Spinal cord (tissue), 10 donors: ENCODE data around the gene TNFAIP8. TPM values are rescaled to one million over a fixed set of nuclear protein-coding genes. Genes with fewer than 3 reads are reported as not detected.
A peak's percentile ranks its signal among the peaks of the same experiment; 100 is the strongest.

Source experiments
- DNase-seq, 6 donors: peaks; one replicate each; pipeline versions ENCODE4 v3.0.0 to v3.0.0-alpha.2; 2013 to 2015; ENCODE audit warnings: low spot score in 6 of 6, low read depth in 4 of 6
- H3K27ac ChIP-seq: one replicate; pipeline ENCODE4 v1.5.1; 2013; ENCODE audit warnings: low read depth, low read length, control low read depth
- H3K27me3 ChIP-seq: one replicate; pipeline ENCODE4 v1.6.1; 2013; ENCODE audit warnings: low read length; ENCODE audit not compliant: control insufficient read depth, insufficient read depth
- H3K36me3 ChIP-seq: one replicate; pipeline ENCODE4 v1.6.1; 2013; ENCODE audit warnings: low read length; ENCODE audit not compliant: control insufficient read depth, insufficient read depth
- H3K4me1 ChIP-seq: one replicate; pipeline ENCODE4 v1.6.1; 2013; ENCODE audit warnings: low read length; ENCODE audit not compliant: control insufficient read depth, insufficient read depth
- H3K4me3 ChIP-seq: one replicate; pipeline ENCODE4 v1.5.1; 2013; ENCODE audit warnings: low read depth, low read length, control low read depth
- H3K9me3 ChIP-seq: one replicate; pipeline ENCODE4 v1.6.1; 2013; ENCODE audit warnings: low read length; ENCODE audit not compliant: control insufficient read depth, insufficient read depth
- WGBS: methylation state at CpG from one replicate; pipeline ENCODE4 v1.1.5; 2013; ENCODE audit warnings: missing lambda C conversion rate; ENCODE audit not compliant: insufficient coverage; 5-methylcytosine and 5-hydroxymethylcytosine counted together
- long read RNA-seq, 4 donors: transcript quantifications; one replicate each; lab custom pipeline, GENCODE V29; 2026
- polyA plus RNA-seq, 2 donors: library from polyadenylated mRNA; unstranded; fragments of 120-200 nt; gene quantifications; one replicate each; pipeline ENCODE4 v1.2.1, GENCODE V29; 2013; ENCODE audit not compliant: insufficient read length in 2 of 2
- total RNA-seq, 2 donors: library from RNA; depleted of rRNA in 1 of 2; stranded (reverse); fragments of 120-200 nt in 1 of 2; fragments of >200 nt in 1 of 2; gene quantifications; one replicate each; pipeline versions ENCODE4 v1.2.3 to v1.2.4, GENCODE V29; 2013 to 2014
- donor health status: healthy.

Gene TNFAIP8
- total RNA-seq (10 to 100 TPM; 17.0 to 24.7 TPM), polyA plus RNA-seq (1 to 10 TPM; 3.5 to 4.3 TPM)
- long read RNA-seq, donor 1, full-length matches to known transcripts: 3 of 3 reads
- long read RNA-seq, donor 1, partial matches to known transcripts: 0 of 3 reads
- long read RNA-seq, donor 1, other reads (novel, unspliced or antisense): 0 of 3 reads
- long read RNA-seq, donor 2: 0 reads
- long read RNA-seq, donor 3, full-length matches to known transcripts: 1 of 1 reads
- long read RNA-seq, donor 3, partial matches to known transcripts: 0 of 1 reads
- long read RNA-seq, donor 3, other reads (novel, unspliced or antisense): 0 of 1 reads
- long read RNA-seq, donor 4, full-length matches to known transcripts: 25 of 41 reads
- long read RNA-seq, donor 4, partial matches to known transcripts: 16 of 41 reads
- long read RNA-seq, donor 4, other reads (novel, unspliced or antisense): 0 of 41 reads

- H3K4me1 ChIP-seq: peaks cover 10% of the 10 kb centered on the region
- H3K4me3 ChIP-seq: peak within 1 kb of the TSS; percentile 70
- peak; percentile 24 to 75 (median 48) for DNase-seq
- peaks cover 17% of the 10 kb centered on the region for H3K27me3 ChIP-seq
- no peaks in the 10 kb centered on the region for H3K9me3 ChIP-seq
- H3K27ac ChIP-seq: peak within 1 kb of the TSS; percentile 88
- H3K36me3 ChIP-seq: no peaks in the 10 kb centered on the region
- WGBS: under 1% methylated on average over 57 of the region's 60 CpGs
Measured at GRCh38 chr5:119355685-119356611, at the start of gene TNFAIP8. Gene TNFAIP8, plus strand, starts transcription at chr5:119356019. Its CDS starts 72 bp downstream, at chr5:119356091.

- no CpG with 5 or more reads among the region's 3 CpGs for WGBS
Measured at GRCh38 chr5:119307170-119307569, 48.6 kb upstream of the TNFAIP8 start.

DNA sequence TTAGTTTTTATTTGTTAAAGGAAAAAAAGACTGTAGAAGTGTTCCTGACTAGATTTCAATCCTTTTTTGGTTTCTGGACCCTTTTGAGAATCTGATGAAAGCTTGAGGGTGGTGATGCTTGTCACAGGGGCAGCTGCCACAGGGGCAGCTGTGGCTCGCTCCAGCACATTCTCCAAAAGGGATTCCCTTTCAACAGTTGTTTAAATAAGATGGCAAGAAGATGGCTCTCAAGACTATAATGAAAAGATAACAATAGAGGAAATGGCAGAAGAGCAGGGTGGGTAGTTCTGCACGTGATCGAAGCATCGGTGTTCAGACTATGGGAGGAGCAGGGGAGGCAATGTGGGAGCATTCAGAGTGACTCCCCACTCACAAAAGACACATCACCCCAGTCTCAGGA, 46.5 kb upstream of the TNFAIP8 start:
- H3K27me3 ChIP-seq: no peaks in the 10 kb centered on the region
- no peaks in the 10 kb centered on the region for H3K4me1 ChIP-seq
- WGBS: no CpG with 5 or more reads among the region's 4 CpGs
- H3K27ac ChIP-seq: no peak overlapping the region
- H3K36me3 ChIP-seq: no peaks in the 10 kb centered on the region
- DNase-seq: no peak
- no peak overlapping the region for H3K4me3 ChIP-seq
- no peaks in the 10 kb centered on the region for H3K9me3 ChIP-seq

More at GRCh38 chr5:119307170-119307569, 48.6 kb upstream of the TNFAIP8 start:
- DNase-seq: no peak
- Histone ChIP-seq H3K9me3 (no peaks in the 10 kb centered on the region), H3K4me3 (no peak overlapping the region), H3K27me3 (no peaks in the 10 kb centered on the region), H3K27ac (no peak overlapping the region), H3K36me3 (no peaks in the 10 kb centered on the region), H3K4me1 (no peaks in the 10 kb centered on the region)

- WGBS: 82% methylated on average over 2 of the region's 2 CpGs
- Histone ChIP-seq H3K4me1 (no peaks in the 10 kb centered on the region), H3K36me3 (no peaks in the 10 kb centered on the region), H3K9me3 (no peaks in the 10 kb centered on the region), H3K27ac (no peak overlapping the region), H3K4me3 (no peak overlapping the region), H3K27me3 (no peaks in the 10 kb centered on the region)
- DNase-seq: no peak
Measured at GRCh38 chr5:119311688-119312087, 44.1 kb upstream of the TNFAIP8 start.

DNA sequence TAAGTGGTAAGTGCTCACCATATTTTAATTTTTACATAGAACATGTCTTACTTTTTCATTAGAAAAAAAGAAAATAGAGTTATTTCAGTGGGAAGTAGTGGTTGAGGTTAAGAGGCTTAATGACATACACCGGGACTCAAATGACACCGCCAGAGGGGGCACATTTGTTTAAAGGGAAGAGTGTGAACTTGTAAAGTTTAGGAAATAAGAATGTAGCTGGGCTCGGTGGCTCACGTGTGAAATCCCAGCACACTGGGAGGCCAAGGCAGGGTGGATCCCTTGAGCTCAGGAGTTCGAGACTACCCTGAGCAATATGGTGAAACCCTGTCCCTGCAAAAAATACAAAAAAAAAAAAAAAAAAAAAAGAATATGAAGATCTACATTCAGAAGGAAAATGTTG, 43.4 kb upstream of the TNFAIP8 start:
- DNase-seq: no peak
- no peak overlapping the region for H3K27ac ChIP-seq
- no peaks in the 10 kb centered on the region for H3K27me3 ChIP-seq
- no peaks in the 10 kb centered on the region for H3K4me1 ChIP-seq
- H3K9me3 ChIP-seq: no peaks in the 10 kb centered on the region
- no peaks in the 10 kb centered on the region for H3K36me3 ChIP-seq
- 83% methylated on average over 4 of the region's 5 CpGs for WGBS
- H3K4me3 ChIP-seq: no peak overlapping the region

DNA sequence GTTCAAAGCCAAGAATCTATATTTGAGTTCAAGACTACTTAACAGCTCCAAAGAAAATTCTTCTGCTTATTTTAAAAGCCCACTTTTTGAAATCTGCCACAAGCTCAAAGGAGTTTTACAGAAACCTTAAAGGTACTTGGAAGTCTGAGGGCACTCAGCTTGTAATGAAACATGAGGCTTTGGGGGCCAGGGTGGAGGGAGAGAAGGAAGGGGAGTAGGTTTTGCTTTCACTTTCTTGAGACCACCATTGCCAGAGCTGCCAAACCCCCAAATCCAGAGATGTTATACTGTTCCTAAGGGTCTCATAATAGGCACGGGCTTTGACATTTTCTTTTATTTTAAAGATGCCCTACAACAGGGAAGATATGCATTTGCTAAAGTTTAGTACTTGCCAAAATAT, 42.6 kb upstream of the TNFAIP8 start:
- no peaks in the 10 kb centered on the region for H3K9me3 ChIP-seq
- WGBS: no CpG with 5 or more reads among the region's 1 CpG
- no peak overlapping the region for H3K4me3 ChIP-seq
- DNase-seq: no peak
- no peaks in the 10 kb centered on the region for H3K27me3 ChIP-seq
- H3K27ac ChIP-seq: no peak overlapping the region
- H3K36me3 ChIP-seq: no peaks in the 10 kb centered on the region
- H3K4me1 ChIP-seq: no peaks in the 10 kb centered on the region

DNA sequence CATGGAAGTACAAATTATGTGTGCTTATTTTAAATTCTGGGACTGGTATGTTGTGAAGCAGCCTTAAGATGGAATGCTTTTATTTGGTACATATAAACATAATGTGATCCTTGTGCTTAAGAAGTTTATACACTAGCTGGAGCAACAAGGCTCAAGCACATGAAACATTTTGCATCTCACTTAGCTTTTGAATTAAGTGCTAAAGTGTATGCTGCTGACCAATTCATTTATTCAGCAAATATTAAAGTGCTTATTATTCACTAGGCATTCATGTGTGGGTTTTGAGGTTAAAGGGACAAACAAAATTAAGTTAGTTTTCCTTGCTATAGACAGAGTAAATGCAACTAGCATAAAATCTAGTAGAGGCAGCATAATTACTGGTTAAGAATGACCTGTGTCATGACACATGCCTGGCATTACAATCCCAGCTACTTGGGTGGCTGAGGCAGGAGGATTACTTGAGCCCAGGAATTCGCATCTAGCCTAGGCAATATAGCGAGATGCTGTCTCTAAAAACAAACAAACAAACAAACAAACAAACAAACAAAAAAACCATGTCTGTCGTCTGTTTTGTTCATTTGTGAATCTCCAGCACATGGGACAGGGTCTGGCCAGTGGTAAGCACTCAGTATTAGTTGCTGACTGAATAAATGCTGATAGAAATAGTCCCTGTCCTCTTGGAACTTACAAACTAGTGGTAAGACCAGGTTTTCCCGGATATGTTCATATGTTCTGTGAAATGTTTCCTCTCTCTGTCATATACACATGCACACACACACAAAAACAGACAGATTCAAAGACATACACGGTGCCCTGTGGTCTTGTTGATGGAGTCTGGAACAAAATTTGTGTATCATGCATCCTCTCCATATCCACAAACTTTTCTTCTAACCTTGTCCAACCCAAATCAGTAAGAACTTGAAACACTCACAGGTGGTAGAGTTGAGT, 41.9 kb upstream of the TNFAIP8 start:
- Histone ChIP-seq H3K36me3 (no peaks in the 10 kb centered on the region), H3K27me3 (no peaks in the 10 kb centered on the region), H3K9me3 (no peaks in the 10 kb centered on the region), H3K27ac (no peak overlapping the region), H3K4me3 (no peak overlapping the region), H3K4me1 (no peaks in the 10 kb centered on the region)
- no CpG with 5 or more reads among the region's 5 CpGs for WGBS
- DNase-seq: no peak

- Histone ChIP-seq H3K27me3 (no peaks in the 10 kb centered on the region), H3K9me3 (no peaks in the 10 kb centered on the region), H3K4me1 (no peaks in the 10 kb centered on the region), H3K36me3 (no peaks in the 10 kb centered on the region), H3K27ac (no peak overlapping the region), H3K4me3 (no peak overlapping the region)
- 33% methylated on average over 1 of the region's 2 CpGs for WGBS
- peak in 3 of 6 donors; percentile 17 to 61 (median 59) for DNase-seq
Measured at GRCh38 chr5:119315516-119315949, 40.3 kb upstream of the TNFAIP8 start.

DNA sequence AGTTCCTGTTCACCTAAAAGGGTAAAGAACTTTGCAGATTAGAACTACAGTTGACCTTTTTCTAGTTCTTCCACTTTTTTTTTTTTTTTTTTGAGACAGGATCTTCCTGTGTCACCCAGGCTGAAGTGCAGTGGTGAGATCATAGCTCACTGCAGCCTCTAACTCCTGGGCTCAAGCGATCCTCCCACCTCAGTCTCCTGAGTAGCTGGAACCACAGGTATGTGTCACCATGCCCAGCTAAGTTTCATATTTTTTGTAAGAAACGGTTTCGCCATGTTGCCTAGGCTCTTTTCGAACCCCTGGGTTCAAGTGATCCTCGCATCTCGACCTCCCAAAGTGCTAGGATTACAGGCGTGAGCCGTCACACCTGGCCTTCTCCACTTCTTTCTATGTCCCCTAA, 39.7 kb upstream of the TNFAIP8 start:
- no peak overlapping the region for H3K27ac ChIP-seq
- WGBS: 95% methylated on average over 6 of the region's 8 CpGs
- H3K36me3 ChIP-seq: no peaks in the 10 kb centered on the region
- H3K4me1 ChIP-seq: no peaks in the 10 kb centered on the region
- DNase-seq: no peak
- H3K9me3 ChIP-seq: no peaks in the 10 kb centered on the region
- H3K4me3 ChIP-seq: no peak overlapping the region
- no peaks in the 10 kb centered on the region for H3K27me3 ChIP-seq
